T47D (cell line): ENCODE measurements around the gene RAD51.

Experiments used
- DNase-seq, 2 experiments: peaks; one replicate each; pipeline versions ENCODE4 v3.0.0 to v3.0.0-alpha.2; 2011 to 2012; ENCODE audit warnings: low read depth in 1 of 2, low spot score in 1 of 2
- JUND ChIP-seq: IDR thresholded peaks from 2 replicates; pipeline ENCODE4 v1.6.1; 2012; ENCODE audit warnings: low read depth
- in situ Hi-C: cut with HindIII; loops from 2 replicates; pipeline ENCODE4 v1.10.0; 2016; ENCODE audit warnings: low sequenced_read_pairs, low pct_unique_long_range_greater_than_20kb

The RAD51 gene

GRCh38 chr15:40736575-40736974 lies 41.6 kb downstream of the RAD51 start:
- DNase-seq, result no peak
- TF ChIP-seq JUND, result no peak
- in situ Hi-C loops, result no loop called here

GRCh38 chr15:40737048-40737447 lies 42.1 kb downstream of the RAD51 start:
- TF ChIP-seq JUND, result no peak
- in situ Hi-C loops, result no loop called here
- DNase-seq, result peak in 1 of 2 experiments; percentile 22

- TF ChIP-seq JUND, result no peak
- in situ Hi-C loops, result no loop called here
- DNase-seq, result no peak
Measured at GRCh38 chr15:40739047-40739446, 44.1 kb downstream of the RAD51 start.

- in situ Hi-C loops, result no loop called here
- no peak for DNase-seq
- TF ChIP-seq JUND, result no peak
Measured at GRCh38 chr15:40739854-40740253, 44.9 kb downstream of the RAD51 start.

GRCh38 chr15:40743485-40743901 lies 48.5 kb downstream of the RAD51 start:
- in situ Hi-C loops, result no loop called here
- no peak for DNase-seq
- no peak for TF ChIP-seq JUND

- no peak for TF ChIP-seq JUND
- in situ Hi-C loops, result no loop called here
- no peak for DNase-seq
Measured at GRCh38 chr15:40743921-40744814, 49.2 kb downstream of the RAD51 start.

GRCh38 chr15:40744815-40745152 lies 49.8 kb downstream of the RAD51 start:
- no peak for DNase-seq

GRCh38 chr15:40746916-40747418 lies 52.0 kb downstream of the RAD51 start:
- TF ChIP-seq JUND, result no peak
- no peak for DNase-seq
- in situ Hi-C loops, result no loop called here

More at GRCh38 chr15:40744815-40745152, 49.8 kb downstream of the RAD51 start:
- no peak for TF ChIP-seq JUND
- in situ Hi-C loops, result no loop called here

GRCh38 chr15:40747685-40748631 lies 53.0 kb downstream of the RAD51 start:
- in situ Hi-C loops, result no loop called here
- DNase-seq, result no peak
- TF ChIP-seq JUND, result no peak

GRCh38 chr15:40749151-40749630 lies 54.2 kb downstream of the RAD51 start:
- no peak for DNase-seq
- no peak for TF ChIP-seq JUND
- in situ Hi-C loops, result no loop called here

GRCh38 chr15:40750885-40751284 lies 55.9 kb downstream of the RAD51 start:
- TF ChIP-seq JUND, result no peak
- in situ Hi-C loops, result no loop called here
- no peak for DNase-seq

GRCh38 chr15:40751745-40752144 lies 56.8 kb downstream of the RAD51 start:
- no peak for DNase-seq
- in situ Hi-C loops, result no loop called here
- no peak for TF ChIP-seq JUND

GRCh38 chr15:40754574-40754882 lies 59.6 kb downstream of the RAD51 start:
- TF ChIP-seq JUND, result no peak
- no peak for DNase-seq
- in situ Hi-C loops, result no loop called here
